Endothelial cell of umbilical vein (primary cell): ENCODE data around the gene MAP1LC3B2. TPM values are rescaled to one million over a fixed set of nuclear protein-coding genes. Genes with fewer than 3 reads are reported as not detected.

Experiments used
- BruUV-seq: library from RNA; stranded (reverse); fragments of 400-500 nt; replicated peaks from 2 replicates; lab custom pipeline; 2021; lab: Mats Ljungman, UMichigan
- CTCF ChIA-PET: fragments of 300-600, 350-600 bp; sonication (Branson Sonifier 250); formaldehyde crosslinking; loops from one replicate; lab custom pipeline; 2021; ENCODE audit warnings: antibody characterized with exemption, inconsistent platforms; lab: Charles Lee
- POLR2A ChIA-PET: fragments of 300-600, 350-600 bp; sonication (Branson Sonifier 250); formaldehyde crosslinking; loops from one replicate; lab custom pipeline; 2021; ENCODE audit warnings: antibody characterized with exemption, inconsistent platforms; lab: Charles Lee
- DNase-seq: peaks from one replicate; pipeline ENCODE4 v3.0.0-alpha.2; 2011; ENCODE audit warnings: low read depth, low spot score
- FAIRE-seq: peaks from 2 replicates; lab custom pipeline; 2011; peaks lifted over from hg19 to GRCh38; lab: Jason Lieb, UNC
- H2AFZ ChIP-seq: 2 replicates; pipeline ENCODE4 v1.6.0; 2012; ENCODE audit warnings: low read depth, low read length, control low read depth, inconsistent platforms
- H3K27ac ChIP-seq: 2 replicates; pipeline ENCODE4 v1.5.1; 2011; ENCODE audit warnings: low read depth, mild to moderate bottlenecking, control low read depth, low read length, moderate library complexity; ENCODE audit not compliant: insufficient read depth
- H3K27me3 ChIP-seq, 2 experiments: 2 replicates each; pipeline versions ENCODE4 v1.6.0 to v1.6.1; 2011; ENCODE audit warnings: low read length in 2 of 2, mixed read lengths in 1 of 2; ENCODE audit not compliant: control insufficient read depth in 2 of 2, insufficient read depth in 2 of 2
- H3K36me3 ChIP-seq, 2 experiments: 2 replicates in 1 of 2; 3 replicates in 1 of 2; pipeline ENCODE4 v1.5.1; 2011; ENCODE audit warnings: low read length in 2 of 2, mild to moderate bottlenecking in 1 of 2, moderate library complexity in 1 of 2; ENCODE audit not compliant: control insufficient read depth in 2 of 2, insufficient read depth in 2 of 2; ENCODE audit errors: extremely low read depth in 1 of 2
- H3K4me1 ChIP-seq: 3 replicates; pipeline ENCODE4 v1.5.1; 2011; ENCODE audit warnings: mild to moderate bottlenecking, low read length; ENCODE audit not compliant: control insufficient read depth, insufficient read depth; ENCODE audit errors: extremely low read depth
- H3K4me2 ChIP-seq: 2 replicates; pipeline ENCODE4 v1.6.1; 2011; ENCODE audit warnings: low read length, control low read depth, mixed read lengths; ENCODE audit not compliant: insufficient read depth
- H3K4me3 ChIP-seq, 3 experiments: fragments of 200-600 bp in 1 of 3; sonication (generic), shearing (Covaris generic) in 1 of 3; replicated peaks in 1 of 3; 2 replicates each; pipeline ENCODE4 v1.5.1; 2011 to 2016; ENCODE audit warnings: control low read depth in 3 of 3, low read length in 3 of 3, mild to moderate bottlenecking in 2 of 3, inconsistent platforms in 1 of 3, low read depth in 1 of 3, moderate library complexity in 1 of 3; ENCODE audit not compliant: insufficient read depth in 1 of 3
- H3K79me2 ChIP-seq: 2 replicates; pipeline ENCODE4 v1.6.0; 2012; ENCODE audit warnings: low read length, inconsistent platforms; ENCODE audit not compliant: control insufficient read depth, insufficient read depth
- H3K9ac ChIP-seq: replicated peaks from 2 replicates; pipeline ENCODE3; 2011; ENCODE audit warnings: low read length, control low read depth; ENCODE audit not compliant: insufficient read depth; ENCODE audit errors: extremely low read depth
- H3K9me1 ChIP-seq: replicated peaks from 3 replicates; pipeline ENCODE4 v1.6.0; 2011; ENCODE audit warnings: mild to moderate bottlenecking, low read length; ENCODE audit not compliant: control insufficient read depth, insufficient read depth; ENCODE audit errors: extremely low read depth
- H3K9me3 ChIP-seq: replicated peaks from 2 replicates; pipeline ENCODE4 v1.5.1; 2012; ENCODE audit warnings: low read length, inconsistent platforms; ENCODE audit not compliant: control insufficient read depth, insufficient read depth
- H4K20me1 ChIP-seq: replicated peaks from 2 replicates; pipeline ENCODE3; 2011; ENCODE audit warnings: mild to moderate bottlenecking, low read length; ENCODE audit not compliant: control insufficient read depth, insufficient read depth; ENCODE audit errors: extremely low read depth
- CTCF ChIP-seq, 2 donors: IDR thresholded peaks; 1 replicate in 1 of 2; 2 replicates in 1 of 2; pipeline ENCODE4 v1.5.1; 2011; ENCODE audit warnings: low read length in 2 of 2, mild to moderate bottlenecking in 2 of 2, moderate library complexity in 2 of 2, control low read depth in 1 of 2, inconsistent platforms in 1 of 2, low read depth in 1 of 2; ENCODE audit not compliant: insufficient read depth in 1 of 2; ENCODE audit errors: extremely low read depth in 1 of 2
- EZH2 ChIP-seq: IDR thresholded peaks from 2 replicates; pipeline ENCODE4 v1.6.1; 2012; ENCODE audit warnings: borderline replicate concordance, low read depth, mild to moderate bottlenecking, moderate library complexity, low read length, inconsistent platforms; ENCODE audit not compliant: severe bottlenecking
- FOS ChIP-seq: IDR thresholded peaks from 2 replicates; pipeline ENCODE4 v1.6.1; 2011; ENCODE audit warnings: mild to moderate bottlenecking, low read length, moderate library complexity, borderline replicate concordance; ENCODE audit not compliant: insufficient read depth
- GATA2 ChIP-seq: IDR thresholded peaks from 2 replicates; pipeline ENCODE4 v1.7.0; 2011; ENCODE audit warnings: low read depth, mild to moderate bottlenecking, moderate library complexity, mixed read lengths, low read length; ENCODE audit not compliant: insufficient read length, insufficient read depth
- JUN ChIP-seq: IDR thresholded peaks from 2 replicates; pipeline ENCODE4 v1.6.1; 2011; ENCODE audit warnings: borderline replicate concordance, low read depth; ENCODE audit not compliant: insufficient read length, insufficient read depth
- MAX ChIP-seq: IDR thresholded peaks from 2 replicates; pipeline ENCODE4 v1.6.1; 2011; ENCODE audit not compliant: insufficient read depth, insufficient read length
- MYC ChIP-seq: IDR thresholded peaks from one replicate; pipeline ENCODE4 v1.6.1; 2011; ENCODE audit warnings: mild to moderate bottlenecking, low read depth, low read length
- POLR2A ChIP-seq: IDR thresholded peaks from 2 replicates; pipeline ENCODE4 v1.6.1; 2012; ENCODE audit warnings: low read depth, mild to moderate bottlenecking, control low read depth, low read length
- POLR2AphosphoS5 ChIP-seq: IDR thresholded peaks from 2 replicates; pipeline ENCODE4 v1.6.1; 2012; ENCODE audit warnings: low read depth, mild to moderate bottlenecking, control low read depth, low read length, moderate library complexity; ENCODE audit not compliant: insufficient read depth
- dilution Hi-C: fragments of 300-500 bp; cut with MboI; formaldehyde crosslinking; loops from one replicate; pipeline ENCODE4 v1.15.0; 2019; ENCODE audit warnings: low sequenced_read_pairs; ENCODE audit not compliant: extremely low pct_ligation_motif_present
- intact Hi-C: fragments of 100-400 bp; cut with micrococcal nuclease; formaldehyde crosslinking; loops from one replicate; pipeline ENCODE4 v1.10.0; 2022
- polyA plus RNA-seq, 4 experiments: library from polyadenylated mRNA; depleted of rRNA in 3 of 4; stranded (reverse) in 3 of 4; unstranded in 1 of 4; fragments of >200 nt; gene quantifications; 2 replicates each; pipeline versions ENCODE4 v1.2.1 to v1.2.3, GENCODE V29; 2011 to 2012; ENCODE audit warnings: missing spikeins in 1 of 4
- total RNA-seq: library from RNA; stranded (reverse); gene quantifications from 2 replicates; pipeline ENCODE4 v1.2.3, GENCODE V29; 2021

MAP1LC3B2 gene
- total and polyA plus RNA-seq, 2 donors (not counting 3 experiments of a cell fraction or from before 2014, with no cell fraction given): 0.32 to 4.1 TPM

- peaks cover 26% of the 10 kb centered on the region for H3K4me1 ChIP-seq
- H3K4me2 ChIP-seq: no peak overlapping the region
- no peak overlapping the region for H3K4me3 ChIP-seq
- no TSS peak for BruUV-seq
- no peak for DNase-seq
- POLR2A ChIA-PET: no interaction called here
- no peaks in the 10 kb centered on the region for H3K9me3 ChIP-seq
- H3K36me3 ChIP-seq: no peaks in the 10 kb centered on the region
- TF ChIP-seq MAX (no peak), MYC (no peak), GATA2 (no peak), JUN (no peak), CTCF (IDR thresholded peaks at IDR 0.05; ENCODE audit: extremely low read depth in 1 of 2, insufficient read depth in 1 of 2, low read depth in 1 of 2, low read length in 2 of 2) (no peak), FOS (no peak), POLR2AphosphoS5 (no peak), POLR2A (no peak), EZH2 (no peak)
- no peaks in the 10 kb centered on the region for H3K27me3 ChIP-seq
- CTCF ChIA-PET: no interaction called here
- no peak overlapping the region for H2AFZ ChIP-seq
- dilution Hi-C loops (no loop called here), intact Hi-C loops (loop anchor here (5.0 kb wide), 2 partner anchors 252 to 387 kb away; partner anchors contain the start of gene MED13L)
- H4K20me1 ChIP-seq: no peaks in the 10 kb centered on the region
- no peak overlapping the region for H3K9ac ChIP-seq
- no peaks in the 10 kb centered on the region for H3K9me1 ChIP-seq
- FAIRE-seq: no peak
- H3K27ac ChIP-seq: no peak overlapping the region
- H3K79me2 ChIP-seq: no peaks in the 10 kb centered on the region
These were observed 29.5 kb upstream of the MAP1LC3B2 start for GRCh38 chr12:116529686-116530085.
